SK-N-SH (cell line): ENCODE data around the gene BCLAF3. TPM values are rescaled to one million over a fixed set of nuclear protein-coding genes. Genes with fewer than 3 reads are reported as not detected.

Experiments
- CTCF ChIA-PET: fragments of 300-600, 350-600 bp; formaldehyde crosslinking; extraction: SDS; loops from one replicate; lab custom pipeline; 2021; lab: Yijun Ruan, JAX
- POLR2A ChIA-PET: fragments of 350-600 bp; sonication (Branson Sonifier 250); formaldehyde crosslinking; extraction: SDS; loops from one replicate; lab custom pipeline; 2020; ENCODE audit warnings: antibody characterized with exemption, inconsistent platforms; lab: Yijun Ruan, JAX
- DNase-seq: peaks from one replicate; pipeline ENCODE4 v3.0.0; 2012
- H2AFZ ChIP-seq: fragments of 200-600 bp; sonication (generic); 2 replicates; pipeline ENCODE4 v1.8.1; 2016; ENCODE audit warnings: antibody characterized with exemption, mild to moderate bottlenecking, low read depth
- H3F3A ChIP-seq: fragments of 200-600 bp; sonication (generic); replicated peaks from 2 replicates; pipeline ENCODE3; 2016; ENCODE audit warnings: antibody characterized with exemption, mild to moderate bottlenecking; ENCODE audit not compliant: insufficient read depth
- H3K27ac ChIP-seq, 2 experiments: fragments of 200-500 bp in 1 of 2; fragments of 200-600 bp in 1 of 2; sonication (Bioruptor generic) in 1 of 2; sonication (generic), shearing (Covaris generic) in 1 of 2; 2 replicates each; pipeline versions ENCODE4 v1.5.1 to v1.6.1; 2014 to 2016; ENCODE audit warnings: low read depth in 2 of 2, inconsistent platforms in 1 of 2, low read length in 1 of 2, mild to moderate bottlenecking in 1 of 2, mixed read lengths in 1 of 2
- H3K27me3 ChIP-seq: fragments of 200-600 bp; sonication (generic), shearing (Covaris generic); 2 replicates; pipeline ENCODE4 v1.6.1; 2016; ENCODE audit warnings: mixed run types; ENCODE audit not compliant: insufficient read depth
- H3K36me3 ChIP-seq, 2 experiments: fragments of 200-500 bp in 1 of 2; fragments of 200-600 bp in 1 of 2; sonication (Bioruptor generic) in 1 of 2; sonication (generic) in 1 of 2; replicated peaks in 1 of 2; 2 replicates each; pipeline versions ENCODE3 to v1.5.1; 2014 to 2016; ENCODE audit warnings: low read length in 1 of 2, mild to moderate bottlenecking in 1 of 2; ENCODE audit not compliant: insufficient read depth in 2 of 2, control insufficient read depth in 1 of 2
- H3K4me1 ChIP-seq, 2 experiments: fragments of 200-500 bp in 1 of 2; fragments of 200-600 bp in 1 of 2; sonication (Bioruptor generic) in 1 of 2; sonication (generic), shearing (Covaris generic) in 1 of 2; 2 replicates each; pipeline versions ENCODE4 v1.5.1 to v1.6.1; 2014 to 2016; ENCODE audit warnings: low read depth in 1 of 2, low read length in 1 of 2, mixed run types in 1 of 2; ENCODE audit not compliant: insufficient read depth in 2 of 2, control insufficient read depth in 1 of 2
- H3K4me2 ChIP-seq: fragments of 200-600 bp; sonication (generic), shearing (Covaris generic); 2 replicates; pipeline ENCODE4 v1.6.1; 2017; ENCODE audit warnings: mixed run types
- H3K4me3 ChIP-seq, 2 experiments: fragments of 200-500 bp in 1 of 2; fragments of 200-600 bp in 1 of 2; sonication (Bioruptor generic) in 1 of 2; sonication (generic), shearing (Covaris generic) in 1 of 2; 2 replicates each; pipeline versions ENCODE4 v1.5.1 to v1.8.1; 2014 to 2016; ENCODE audit warnings: low read depth in 2 of 2, inconsistent platforms in 1 of 2, low read length in 1 of 2, mild to moderate bottlenecking in 1 of 2, mixed read lengths in 1 of 2, moderate library complexity in 1 of 2
- H3K79me2 ChIP-seq: fragments of 200-600 bp; sonication (generic); 2 replicates; pipeline ENCODE4 v1.8.1; 2017; ENCODE audit warnings: mild to moderate bottlenecking; ENCODE audit not compliant: insufficient read depth
- H3K9ac ChIP-seq: fragments of 200-600 bp; sonication (generic); 2 replicates; pipeline ENCODE4 v1.6.1; 2017; ENCODE audit warnings: mixed run types
- H3K9me2 ChIP-seq: fragments of 200-600 bp; sonication (generic); 2 replicates; pipeline ENCODE4 v1.6.1; 2017; ENCODE audit warnings: mixed run types
- H3K9me3 ChIP-seq: fragments of 200-600 bp; sonication (generic); 2 replicates; pipeline ENCODE4 v1.6.1; 2017; ENCODE audit warnings: mixed run types, mild to moderate bottlenecking, moderate library complexity
- H4K20me1 ChIP-seq: fragments of 200-600 bp; sonication (generic); 2 replicates; pipeline ENCODE4 v1.6.1; 2017; ENCODE audit warnings: mild to moderate bottlenecking, mixed run types; ENCODE audit not compliant: insufficient read depth
- FOSL2 ChIP-seq: IDR thresholded peaks from 2 replicates; pipeline ENCODE4 v1.4.0; 2012; ENCODE audit warnings: low read depth, mild to moderate bottlenecking, moderate library complexity, borderline replicate concordance
- FOXJ3 ChIP-seq: sonication (generic); formaldehyde crosslinking; IDR thresholded peaks from 2 replicates; pipeline ENCODE4 v1.5.1; 2020; ENCODE audit warnings: mild to moderate bottlenecking, missing genetic modification reagents
- GABPA ChIP-seq: IDR thresholded peaks from 2 replicates; pipeline ENCODE4 v1.4.0; 2012; ENCODE audit warnings: low read depth, mild to moderate bottlenecking
- MEF2A ChIP-seq: IDR thresholded peaks from 2 replicates; pipeline ENCODE4 v1.4.0; 2012; ENCODE audit warnings: low read depth, borderline replicate concordance
- MXI1 ChIP-seq: IDR thresholded peaks from 2 replicates; pipeline ENCODE4 v1.6.1; 2012; ENCODE audit warnings: mild to moderate bottlenecking, low read depth, low read length, improper control_type of control experiment
- NFIC ChIP-seq: IDR thresholded peaks from 2 replicates; pipeline ENCODE4 v1.4.0; 2012; ENCODE audit warnings: borderline replicate concordance
- POLR2AphosphoS5 ChIP-seq: IDR thresholded peaks from 2 replicates; pipeline ENCODE4 v1.6.1; 2012; ENCODE audit warnings: low read depth, low read length
- RCOR1 ChIP-seq: fragments of 150-350 bp; IDR thresholded peaks from 2 replicates; pipeline ENCODE4 v1.6.1; 2017; ENCODE audit warnings: antibody characterized with exemption, low read length
- RXRA ChIP-seq: IDR thresholded peaks from 2 replicates; pipeline ENCODE4 v1.4.0; 2012; ENCODE audit warnings: low read depth, mild to moderate bottlenecking, borderline replicate concordance
- TAF1 ChIP-seq: IDR thresholded peaks from 2 replicates; pipeline ENCODE4 v1.6.1; 2012; ENCODE audit warnings: low read depth, mild to moderate bottlenecking, low read length, moderate library complexity, borderline replicate concordance
- TEAD4 ChIP-seq: IDR thresholded peaks from 2 replicates; pipeline ENCODE4 v1.4.0; 2012; ENCODE audit warnings: mild to moderate bottlenecking, borderline replicate concordance; ENCODE audit not compliant: insufficient read depth
- WGBS: methylation state at CpG from one replicate; pipeline ENCODE4 v1.1.6; 2017; ENCODE audit warnings: low lambda C conversion rate; 5-methylcytosine and 5-hydroxymethylcytosine counted together
- polyA plus RNA-seq, 3 experiments: library from polyadenylated mRNA; depleted of rRNA; stranded (reverse); fragments of >200 nt; gene quantifications; 2 replicates each; pipeline ENCODE4 v1.2.3, GENCODE V29; 2012
- TF ChIP-seq, protein P1 (sequence below): IDR thresholded peaks from 2 replicates; pipeline ENCODE4 v1.4.0; 2012; ENCODE audit warnings: low read depth, borderline replicate concordance
- TF ChIP-seq, protein P2 (sequence below): fragments of 150-350 bp; IDR thresholded peaks from 2 replicates; pipeline ENCODE4 v1.6.1; 2017; ENCODE audit warnings: antibody characterized with exemption, low read length, low read depth, borderline replicate concordance
- TF ChIP-seq, protein P3 (sequence below): fragments of 200-600 bp; sonication (generic); IDR thresholded peaks from 2 replicates; pipeline ENCODE4 v1.6.1; 2017; ENCODE audit warnings: antibody characterized with exemption, mild to moderate bottlenecking, moderate library complexity
- TF ChIP-seq, protein P4 (sequence below): IDR thresholded peaks from 2 replicates; pipeline ENCODE4 v1.4.0; 2012; ENCODE audit warnings: low read depth, borderline replicate concordance
- TF ChIP-seq, protein P5 (sequence below): fragments of 150-350 bp; IDR thresholded peaks from 2 replicates; pipeline ENCODE4 v1.6.1; 2016; ENCODE audit warnings: mild to moderate bottlenecking, low read depth, low read length

The BCLAF3 gene
- polyA plus RNA-seq, 1 of the 3 experiments (the other 2 are of a cell fraction) = 1.1 TPM

DNA sequence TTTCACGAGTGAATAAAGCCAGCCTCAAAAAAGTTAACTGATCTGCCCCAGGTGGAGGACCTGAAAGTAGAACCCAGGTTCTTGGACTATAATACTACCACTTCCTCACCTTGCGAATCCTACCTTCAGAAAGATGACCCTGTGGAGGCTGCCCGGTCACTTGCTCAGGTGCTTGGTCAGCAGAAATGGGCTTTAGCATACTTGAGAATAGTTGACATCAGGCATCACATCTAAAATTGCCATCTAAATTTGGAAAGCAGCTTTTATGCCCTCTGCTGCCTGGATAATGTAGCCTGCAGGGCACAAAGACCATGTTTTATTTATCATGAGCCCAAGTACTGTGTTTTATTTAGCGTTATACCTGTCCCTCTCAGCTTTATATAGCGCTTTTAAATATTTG, 3.0 kb downstream of the BCLAF3 start:
- peaks cover 6% of the 10 kb centered on the region for H3F3A ChIP-seq
- H3K36me3 ChIP-seq = no peaks in the 10 kb centered on the region
- H2AFZ ChIP-seq = no peak overlapping the region
- H3K27me3 ChIP-seq = no peaks in the 10 kb centered on the region
- WGBS = 52% methylated on average over 5 of the region's 5 CpGs
- no peak overlapping the region for H3K27ac ChIP-seq
- H4K20me1 ChIP-seq = no peaks in the 10 kb centered on the region
- peaks cover 47% of the 10 kb centered on the region for H3K79me2 ChIP-seq
- H3K9me2 ChIP-seq = no peaks in the 10 kb centered on the region
- peaks cover 0 to 3% of the 10 kb centered on the region in 2 experiments; a peak in 2 of 4 replicates for H3K4me1 ChIP-seq
- no peak for DNase-seq
- H3K9ac ChIP-seq = no peak overlapping the region
- no peak overlapping the region for H3K4me2 ChIP-seq
- ChIA-PET CTCF (interaction anchor here (2.3 kb wide), 1 partner anchor 83 kb away, joined by 9 read pairs; no protein-coding TSS in a partner anchor), POLR2A (no interaction called here)
- TF ChIP-seq, protein P1, sequence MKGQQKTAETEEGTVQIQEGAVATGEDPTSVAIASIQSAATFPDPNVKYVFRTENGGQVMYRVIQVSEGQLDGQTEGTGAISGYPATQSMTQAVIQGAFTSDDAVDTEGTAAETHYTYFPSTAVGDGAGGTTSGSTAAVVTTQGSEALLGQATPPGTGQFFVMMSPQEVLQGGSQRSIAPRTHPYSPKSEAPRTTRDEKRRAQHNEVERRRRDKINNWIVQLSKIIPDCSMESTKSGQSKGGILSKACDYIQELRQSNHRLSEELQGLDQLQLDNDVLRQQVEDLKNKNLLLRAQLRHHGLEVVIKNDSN = no peak
- TF ChIP-seq, protein P2, sequence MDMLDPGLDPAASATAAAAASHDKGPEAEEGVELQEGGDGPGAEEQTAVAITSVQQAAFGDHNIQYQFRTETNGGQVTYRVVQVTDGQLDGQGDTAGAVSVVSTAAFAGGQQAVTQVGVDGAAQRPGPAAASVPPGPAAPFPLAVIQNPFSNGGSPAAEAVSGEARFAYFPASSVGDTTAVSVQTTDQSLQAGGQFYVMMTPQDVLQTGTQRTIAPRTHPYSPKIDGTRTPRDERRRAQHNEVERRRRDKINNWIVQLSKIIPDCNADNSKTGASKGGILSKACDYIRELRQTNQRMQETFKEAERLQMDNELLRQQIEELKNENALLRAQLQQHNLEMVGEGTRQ = no peak
- TF ChIP-seq, all 33 proteins: peak for 0
- Histone ChIP-seq H3K4me3 (no peak overlapping the region), H3K9me3 (no peaks in the 10 kb centered on the region)

DNA sequence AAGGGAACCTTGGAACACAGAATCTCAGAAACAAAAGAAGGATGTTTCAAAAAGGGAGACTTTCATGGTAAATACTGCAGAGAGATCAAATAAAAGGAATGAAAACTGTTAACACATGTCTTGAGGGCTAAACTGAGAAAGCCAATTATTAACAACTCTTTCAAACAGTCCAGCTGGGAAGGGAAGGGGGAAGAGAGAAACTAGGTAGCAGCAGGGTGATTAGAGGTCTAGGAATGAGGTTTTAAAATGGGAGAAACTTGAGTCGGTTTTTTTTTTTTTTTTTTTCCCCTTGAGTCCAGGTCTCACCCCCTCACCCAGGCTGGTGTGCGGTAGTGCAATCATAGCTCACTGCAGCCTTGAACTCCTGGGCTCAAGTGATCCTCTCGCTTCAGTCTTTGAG, 4.3 kb downstream of the BCLAF3 start:
- no peaks in the 10 kb centered on the region for H3K9me2 ChIP-seq
- H3K27me3 ChIP-seq = no peaks in the 10 kb centered on the region
- peaks cover 6% of the 10 kb centered on the region for H3F3A ChIP-seq
- 33% methylated on average over 3 of the region's 3 CpGs for WGBS
- no peak overlapping the region for H2AFZ ChIP-seq
- peaks cover 0 to 3% of the 10 kb centered on the region in 2 experiments; a peak in 2 of 4 replicates for H3K4me1 ChIP-seq
- H4K20me1 ChIP-seq = no peaks in the 10 kb centered on the region
- H3K4me3 ChIP-seq = no peak overlapping the region
- peaks cover 48% of the 10 kb centered on the region for H3K79me2 ChIP-seq
- no peak overlapping the region for H3K27ac ChIP-seq
- no peak for DNase-seq
- H3K4me2 ChIP-seq = no peak overlapping the region
- POLR2A ChIA-PET = no interaction called here
- no peaks in the 10 kb centered on the region for H3K36me3 ChIP-seq
- no peak overlapping the region for H3K9ac ChIP-seq
- no peaks in the 10 kb centered on the region for H3K9me3 ChIP-seq
- CTCF ChIA-PET = no interaction called here
- TF ChIP-seq TAF1 (no peak), RXRA (no peak), FOXJ3 (CRISPR knock-in tag) (no peak), FOSL2 (no peak), TEAD4 (no peak), MXI1 (no peak), RCOR1 (no peak), MEF2A (no peak), POLR2AphosphoS5 (no peak), NFIC (no peak), GABPA (no peak)
- TF ChIP-seq, protein P3, sequence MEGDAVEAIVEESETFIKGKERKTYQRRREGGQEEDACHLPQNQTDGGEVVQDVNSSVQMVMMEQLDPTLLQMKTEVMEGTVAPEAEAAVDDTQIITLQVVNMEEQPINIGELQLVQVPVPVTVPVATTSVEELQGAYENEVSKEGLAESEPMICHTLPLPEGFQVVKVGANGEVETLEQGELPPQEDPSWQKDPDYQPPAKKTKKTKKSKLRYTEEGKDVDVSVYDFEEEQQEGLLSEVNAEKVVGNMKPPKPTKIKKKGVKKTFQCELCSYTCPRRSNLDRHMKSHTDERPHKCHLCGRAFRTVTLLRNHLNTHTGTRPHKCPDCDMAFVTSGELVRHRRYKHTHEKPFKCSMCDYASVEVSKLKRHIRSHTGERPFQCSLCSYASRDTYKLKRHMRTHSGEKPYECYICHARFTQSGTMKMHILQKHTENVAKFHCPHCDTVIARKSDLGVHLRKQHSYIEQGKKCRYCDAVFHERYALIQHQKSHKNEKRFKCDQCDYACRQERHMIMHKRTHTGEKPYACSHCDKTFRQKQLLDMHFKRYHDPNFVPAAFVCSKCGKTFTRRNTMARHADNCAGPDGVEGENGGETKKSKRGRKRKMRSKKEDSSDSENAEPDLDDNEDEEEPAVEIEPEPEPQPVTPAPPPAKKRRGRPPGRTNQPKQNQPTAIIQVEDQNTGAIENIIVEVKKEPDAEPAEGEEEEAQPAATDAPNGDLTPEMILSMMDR = no peak
- TF ChIP-seq, protein P1 = no peak
- TF ChIP-seq, protein P4, sequence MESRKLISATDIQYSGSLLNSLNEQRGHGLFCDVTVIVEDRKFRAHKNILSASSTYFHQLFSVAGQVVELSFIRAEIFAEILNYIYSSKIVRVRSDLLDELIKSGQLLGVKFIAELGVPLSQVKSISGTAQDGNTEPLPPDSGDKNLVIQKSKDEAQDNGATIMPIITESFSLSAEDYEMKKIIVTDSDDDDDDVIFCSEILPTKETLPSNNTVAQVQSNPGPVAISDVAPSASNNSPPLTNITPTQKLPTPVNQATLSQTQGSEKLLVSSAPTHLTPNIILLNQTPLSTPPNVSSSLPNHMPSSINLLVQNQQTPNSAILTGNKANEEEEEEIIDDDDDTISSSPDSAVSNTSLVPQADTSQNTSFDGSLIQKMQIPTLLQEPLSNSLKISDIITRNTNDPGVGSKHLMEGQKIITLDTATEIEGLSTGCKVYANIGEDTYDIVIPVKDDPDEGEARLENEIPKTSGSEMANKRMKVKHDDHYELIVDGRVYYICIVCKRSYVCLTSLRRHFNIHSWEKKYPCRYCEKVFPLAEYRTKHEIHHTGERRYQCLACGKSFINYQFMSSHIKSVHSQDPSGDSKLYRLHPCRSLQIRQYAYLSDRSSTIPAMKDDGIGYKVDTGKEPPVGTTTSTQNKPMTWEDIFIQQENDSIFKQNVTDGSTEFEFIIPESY = no peak
- TF ChIP-seq, protein P5, sequence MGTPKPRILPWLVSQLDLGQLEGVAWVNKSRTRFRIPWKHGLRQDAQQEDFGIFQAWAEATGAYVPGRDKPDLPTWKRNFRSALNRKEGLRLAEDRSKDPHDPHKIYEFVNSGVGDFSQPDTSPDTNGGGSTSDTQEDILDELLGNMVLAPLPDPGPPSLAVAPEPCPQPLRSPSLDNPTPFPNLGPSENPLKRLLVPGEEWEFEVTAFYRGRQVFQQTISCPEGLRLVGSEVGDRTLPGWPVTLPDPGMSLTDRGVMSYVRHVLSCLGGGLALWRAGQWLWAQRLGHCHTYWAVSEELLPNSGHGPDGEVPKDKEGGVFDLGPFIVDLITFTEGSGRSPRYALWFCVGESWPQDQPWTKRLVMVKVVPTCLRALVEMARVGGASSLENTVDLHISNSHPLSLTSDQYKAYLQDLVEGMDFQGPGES = no peak
